GM12874 (cell line): ENCODE results near the gene ADAMTS16.

ENCODE experiments used
- TF ChIP-seq, protein P1 (sequence below): IDR thresholded peaks from 2 replicates; pipeline ENCODE4 v1.5.1; 2011; ENCODE audit warnings: low read depth, mild to moderate bottlenecking, control low read depth, low read length, moderate library complexity; ENCODE audit not compliant: insufficient read depth

ADAMTS16 gene

DNA sequence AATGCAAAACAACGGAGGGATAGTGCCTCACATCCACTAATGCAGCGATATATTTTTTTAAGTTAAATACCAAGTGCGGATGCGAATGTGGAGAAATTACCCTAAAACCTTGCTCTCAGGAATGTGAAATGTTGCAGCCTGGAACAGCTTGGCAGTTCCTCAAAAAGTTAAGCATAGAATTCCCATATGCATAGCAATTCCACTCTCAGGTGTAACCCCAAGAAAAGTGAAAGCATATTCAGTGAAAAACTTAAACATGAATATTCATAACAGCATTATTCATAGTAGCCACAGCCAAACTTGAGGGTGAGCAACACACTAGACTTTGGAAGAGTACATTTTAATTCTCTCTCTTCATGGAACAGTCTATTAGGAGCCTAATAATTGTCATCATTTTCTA lies 199.1 kb downstream of the ADAMTS16 start:
- TF ChIP-seq, protein P1, sequence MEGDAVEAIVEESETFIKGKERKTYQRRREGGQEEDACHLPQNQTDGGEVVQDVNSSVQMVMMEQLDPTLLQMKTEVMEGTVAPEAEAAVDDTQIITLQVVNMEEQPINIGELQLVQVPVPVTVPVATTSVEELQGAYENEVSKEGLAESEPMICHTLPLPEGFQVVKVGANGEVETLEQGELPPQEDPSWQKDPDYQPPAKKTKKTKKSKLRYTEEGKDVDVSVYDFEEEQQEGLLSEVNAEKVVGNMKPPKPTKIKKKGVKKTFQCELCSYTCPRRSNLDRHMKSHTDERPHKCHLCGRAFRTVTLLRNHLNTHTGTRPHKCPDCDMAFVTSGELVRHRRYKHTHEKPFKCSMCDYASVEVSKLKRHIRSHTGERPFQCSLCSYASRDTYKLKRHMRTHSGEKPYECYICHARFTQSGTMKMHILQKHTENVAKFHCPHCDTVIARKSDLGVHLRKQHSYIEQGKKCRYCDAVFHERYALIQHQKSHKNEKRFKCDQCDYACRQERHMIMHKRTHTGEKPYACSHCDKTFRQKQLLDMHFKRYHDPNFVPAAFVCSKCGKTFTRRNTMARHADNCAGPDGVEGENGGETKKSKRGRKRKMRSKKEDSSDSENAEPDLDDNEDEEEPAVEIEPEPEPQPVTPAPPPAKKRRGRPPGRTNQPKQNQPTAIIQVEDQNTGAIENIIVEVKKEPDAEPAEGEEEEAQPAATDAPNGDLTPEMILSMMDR: no peak

- TF ChIP-seq, protein P1: no peak
Measured at GRCh38 chr5:5340206-5340729, 200.1 kb downstream of the ADAMTS16 start.

GRCh38 chr5:5341531-5342292 lies 201.6 kb downstream of the ADAMTS16 start:
- TF ChIP-seq, protein P1: no peak

DNA sequence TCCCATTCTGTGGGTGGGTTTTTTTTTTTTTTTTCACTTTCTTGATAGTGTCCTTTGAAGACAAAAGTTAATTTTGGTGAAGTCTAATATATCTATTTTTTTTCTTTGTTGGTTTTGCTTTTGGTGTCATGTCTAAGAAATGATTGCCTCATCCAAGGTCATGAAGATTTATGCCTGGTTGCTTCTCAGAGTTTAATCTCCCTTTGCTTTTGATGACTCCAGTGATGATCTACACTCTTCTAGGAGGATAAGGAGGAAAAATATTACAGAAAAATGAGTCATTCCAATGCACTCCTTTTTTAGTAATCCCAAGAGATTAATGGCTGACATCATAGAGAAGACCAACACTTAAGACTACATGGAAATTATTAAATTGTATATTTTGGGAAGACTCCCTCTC lies 202.7 kb downstream of the ADAMTS16 start:
- TF ChIP-seq, protein P1: no peak

DNA sequence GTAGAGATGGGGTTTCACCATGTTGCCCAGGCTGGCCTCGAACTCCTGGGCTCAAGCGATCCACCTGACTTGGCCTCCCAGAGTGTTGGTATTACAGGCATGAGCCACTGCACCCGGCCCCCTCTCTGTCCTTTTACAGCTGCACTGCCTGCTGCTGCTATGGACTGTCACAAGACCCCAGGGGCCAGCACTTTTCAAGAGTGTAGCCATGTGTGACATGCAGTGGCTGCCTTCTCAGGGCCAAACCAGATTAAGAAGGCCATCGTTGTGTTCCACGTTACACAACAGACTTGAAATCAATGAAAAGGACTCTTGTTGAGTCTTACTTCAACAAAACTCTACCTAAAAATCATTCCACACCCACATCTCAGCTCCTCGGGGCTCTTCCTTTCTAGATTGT lies 203.4 kb downstream of the ADAMTS16 start:
- TF ChIP-seq, protein P1: no peak

DNA sequence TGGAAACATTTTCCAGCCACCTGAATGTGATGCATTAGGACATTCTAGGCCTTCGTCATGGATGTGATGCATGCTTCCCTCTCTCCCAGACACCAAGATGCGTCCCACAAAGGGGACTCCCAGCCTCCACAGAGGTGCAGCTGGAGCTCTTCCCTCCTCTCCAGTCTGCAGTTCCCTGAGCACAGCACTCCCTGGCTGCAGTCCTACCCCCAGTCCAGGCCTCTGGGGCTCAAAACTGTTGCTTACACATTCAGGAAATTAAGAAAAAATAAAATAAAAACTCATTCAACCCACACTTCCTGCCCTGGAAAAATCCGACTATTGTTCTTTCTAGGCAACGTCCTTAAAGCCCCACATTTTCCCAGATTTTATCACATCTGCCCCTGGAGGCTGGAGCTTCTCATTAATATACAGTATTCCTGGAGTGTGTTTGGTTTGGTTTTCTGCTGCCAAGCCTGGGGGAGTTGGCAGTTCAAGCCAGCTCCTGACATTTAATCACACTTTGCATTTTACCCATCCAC lies 204.0 kb downstream of the ADAMTS16 start:
- TF ChIP-seq, protein P1: no peak

DNA sequence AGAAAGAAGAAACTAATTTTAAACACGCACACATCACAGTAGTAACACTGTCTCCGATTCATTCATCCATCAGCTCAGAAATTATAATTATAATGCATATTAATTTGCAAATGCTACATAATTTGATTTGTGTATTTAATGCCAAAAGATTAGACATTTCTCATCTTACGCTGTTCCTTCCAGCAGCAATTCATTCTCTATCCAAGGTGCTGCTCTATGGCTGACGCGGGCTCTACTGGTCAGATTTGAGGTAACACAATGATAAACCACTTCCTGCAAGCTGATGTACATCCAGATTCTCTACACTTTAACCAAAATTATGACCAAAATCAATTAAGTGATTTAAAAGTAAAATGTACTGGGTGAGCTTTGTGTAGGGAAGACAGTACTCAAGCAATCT lies 204.5 kb downstream of the ADAMTS16 start:
- TF ChIP-seq, protein P1: no peak
